Measurements from ENCODE around the gene PPP5C.
"Not testable (repeated sequence)": the region's sequence is repeated elsewhere in the genome, so short reads cannot be mapped to it uniquely, and the experiment has no call there.

The PPP5C gene

GRCh38 chr19:46386151-46386550 is 39.3 kb downstream of the PPP5C start:
- no peak for DNase-seq (ENCODE audit: low read depth in 2 of 2)

DNA sequence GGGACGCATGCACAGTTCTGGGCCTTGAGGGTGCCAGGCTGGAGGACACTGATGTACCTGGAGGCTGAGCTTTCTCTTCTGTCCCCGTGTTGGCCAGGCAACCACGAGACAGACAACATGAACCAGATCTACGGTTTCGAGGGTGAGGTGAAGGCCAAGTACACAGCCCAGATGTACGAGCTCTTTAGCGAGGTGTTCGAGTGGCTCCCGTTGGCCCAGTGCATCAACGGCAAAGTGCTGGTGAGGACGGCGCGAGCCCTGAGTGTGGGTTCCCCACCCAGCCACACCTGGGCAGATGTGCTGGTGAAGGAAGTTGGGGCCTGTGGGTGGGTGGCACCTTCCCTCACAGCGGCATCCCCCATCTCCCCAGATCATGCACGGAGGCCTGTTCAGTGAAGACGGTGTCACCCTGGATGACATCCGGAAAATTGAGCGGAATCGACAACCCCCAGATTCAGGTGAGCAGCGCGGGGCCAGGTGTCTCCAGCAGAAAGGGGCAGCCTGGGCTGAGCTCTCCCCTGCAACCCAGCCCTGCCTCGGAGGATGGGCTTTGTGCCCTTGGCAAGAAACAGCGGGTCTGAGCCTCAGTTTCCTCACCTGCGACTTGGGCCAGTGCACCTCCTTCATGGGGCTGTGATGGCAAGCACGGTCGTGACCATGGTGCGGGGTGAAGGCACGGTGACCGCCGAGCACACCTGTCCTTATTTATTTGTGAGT is 40.3 kb downstream of the PPP5C start:
- no peak for DNase-seq (ENCODE audit: low read depth in 2 of 2)

DNA sequence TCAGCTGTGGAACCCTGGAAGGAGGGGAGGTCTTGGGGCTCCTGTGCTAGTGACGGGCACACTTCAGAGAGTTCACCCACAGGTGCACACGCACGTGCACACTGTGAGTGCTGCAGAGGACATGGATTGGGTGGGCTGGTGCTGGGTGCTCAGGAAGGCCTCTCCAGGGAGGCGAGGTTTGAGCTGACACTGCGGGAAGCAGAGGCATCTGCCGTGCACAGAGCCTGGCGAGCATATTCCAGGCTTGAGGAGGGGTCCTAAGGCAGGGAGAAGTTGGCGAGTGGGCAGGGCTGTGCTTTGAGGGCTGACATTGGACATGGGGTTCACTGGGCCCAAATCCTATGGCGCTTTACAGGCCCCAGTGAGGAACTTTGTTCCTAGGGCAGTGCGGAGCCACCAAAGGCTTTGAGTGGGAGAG is 40.8 kb downstream of the PPP5C start:
- no peak for DNase-seq (ENCODE audit: low read depth in 2 of 2)

DNA sequence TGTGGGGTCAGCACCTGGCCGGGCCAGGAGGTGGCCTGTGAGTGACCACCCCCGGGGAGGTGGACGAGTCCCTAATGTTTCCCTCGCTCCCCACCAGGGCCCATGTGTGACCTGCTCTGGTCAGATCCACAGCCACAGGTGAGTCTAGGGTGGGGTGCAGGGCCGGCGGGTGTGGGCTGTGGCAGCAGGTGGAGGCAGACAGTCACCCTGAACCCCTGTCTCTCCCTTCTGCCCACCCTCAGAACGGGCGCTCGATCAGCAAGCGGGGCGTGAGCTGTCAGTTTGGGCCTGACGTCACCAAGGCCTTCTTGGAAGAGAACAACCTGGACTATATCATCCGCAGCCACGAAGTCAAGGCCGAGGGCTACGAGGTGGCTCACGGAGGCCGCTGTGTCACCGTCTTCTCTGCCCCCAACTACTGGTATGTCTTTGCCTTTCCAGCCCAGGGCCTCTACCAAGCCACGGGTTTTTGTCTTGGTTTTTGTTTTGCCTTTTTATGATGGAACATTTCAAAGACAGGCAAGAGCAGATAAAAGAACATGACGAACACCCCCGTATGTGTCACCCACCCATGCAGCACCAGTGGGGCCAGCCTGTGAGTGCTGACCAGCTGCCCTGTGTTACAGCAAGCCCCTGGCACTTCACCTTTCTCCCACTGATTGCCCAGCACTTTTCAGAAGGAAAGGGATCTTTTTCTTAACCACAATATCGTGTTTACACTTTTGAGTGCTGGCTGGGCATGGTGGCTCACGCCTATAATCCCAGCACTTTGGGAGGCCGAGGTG is 41.6 kb downstream of the PPP5C start:
- no peak for DNase-seq (ENCODE audit: low read depth in 2 of 2)

- DNase-seq (ENCODE audit: low read depth in 2 of 2), result no peak
Measured at GRCh38 chr19:46390121-46390858, 43.4 kb downstream of the PPP5C start.

DNA sequence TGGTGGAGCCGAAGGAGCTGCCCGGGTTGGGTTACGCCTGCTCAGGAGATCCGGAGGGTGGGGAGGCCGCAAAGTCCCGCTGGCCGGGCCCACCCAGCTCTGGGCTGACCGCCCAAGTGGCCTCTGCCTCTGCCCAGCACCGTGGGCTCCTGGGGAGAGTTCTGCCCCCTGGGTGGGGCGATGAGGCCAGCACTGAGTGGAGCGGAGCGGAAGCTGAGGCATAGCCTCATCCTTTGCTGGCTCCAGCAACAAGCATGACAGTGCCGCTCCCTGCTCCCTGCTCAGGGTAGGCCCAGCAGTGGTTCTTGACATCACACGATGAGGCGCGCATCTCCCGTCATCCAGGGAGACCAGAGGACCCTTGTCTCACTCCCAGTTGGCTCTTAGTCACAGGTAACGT is 44.0 kb downstream of the PPP5C start:
- DNase-seq (ENCODE audit: low read depth in 2 of 2), result no peak

DNA sequence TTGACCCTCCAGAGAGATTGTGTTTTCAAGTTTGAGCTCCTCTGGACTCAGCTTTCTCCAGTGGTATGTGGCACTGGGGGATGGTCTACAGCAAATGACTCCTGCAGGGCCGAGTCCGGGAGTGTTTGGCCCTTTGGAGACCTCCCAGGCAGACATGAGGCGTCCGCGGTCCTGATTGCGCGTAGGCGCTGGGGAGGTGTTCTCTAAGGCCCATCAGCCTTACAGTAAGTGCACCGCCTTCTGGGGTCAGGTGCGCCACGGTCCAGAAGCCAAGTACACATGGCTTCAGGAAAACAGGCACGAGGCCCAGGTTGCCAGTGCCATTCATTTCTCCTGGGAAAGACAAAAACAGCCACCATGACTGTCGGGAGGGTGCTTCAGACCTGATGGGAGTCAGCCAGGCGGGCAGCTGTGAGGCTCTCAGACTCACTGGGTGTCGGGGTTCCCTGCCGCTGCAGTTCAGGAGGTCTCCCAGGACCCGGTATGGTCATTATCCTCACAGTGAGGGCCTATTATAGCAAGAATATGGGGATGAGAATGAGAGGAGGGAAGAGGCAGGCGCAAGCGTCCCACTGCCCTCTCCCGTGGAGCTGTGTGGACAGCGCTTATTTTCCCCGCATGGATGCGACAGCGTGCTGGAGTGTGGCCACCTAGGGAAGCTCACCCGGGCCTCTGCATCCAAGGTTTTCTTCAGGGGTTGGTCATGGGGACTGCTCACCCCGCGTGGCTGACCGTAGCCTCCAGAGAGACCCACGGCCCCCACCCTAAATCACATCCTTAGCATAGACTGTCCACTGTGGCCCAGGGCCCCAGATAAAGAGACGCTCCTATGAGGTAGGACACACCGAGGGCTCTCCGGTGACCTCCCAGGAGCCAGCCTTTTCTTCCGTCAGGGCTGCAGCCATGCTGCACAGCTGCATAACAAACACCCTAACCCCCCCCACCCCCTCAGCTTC is 44.7 kb downstream of the PPP5C start:
- DNase-seq (ENCODE audit: low read depth in 2 of 2), result no peak

DNA sequence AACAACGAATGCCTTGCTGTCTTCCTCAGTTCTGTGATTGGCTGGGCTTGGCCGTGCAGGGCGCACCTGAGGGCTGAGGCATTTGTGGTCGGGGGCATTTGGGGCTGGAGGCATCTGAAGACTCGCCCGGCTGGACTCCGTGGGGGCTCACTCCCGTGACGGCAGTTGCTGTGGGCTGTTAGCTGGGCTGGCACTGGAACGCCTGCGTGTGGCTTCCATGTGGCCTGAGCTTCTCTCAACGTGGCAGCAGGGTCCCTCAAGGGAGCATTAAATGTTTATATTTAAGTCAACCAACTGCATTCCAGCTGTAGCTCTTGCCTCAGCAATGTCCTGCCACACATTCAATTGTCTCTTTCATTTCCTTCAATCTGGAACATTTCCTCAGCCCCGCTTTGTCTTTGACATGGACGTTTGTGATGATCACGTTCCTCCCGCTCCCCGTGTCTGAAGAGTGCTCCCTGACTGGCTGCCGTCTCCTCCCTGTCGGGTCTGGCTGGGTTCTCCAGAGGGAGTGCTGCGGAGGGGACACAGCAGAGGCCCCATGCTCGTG is 45.4 kb downstream of the PPP5C start:
- DNase-seq (ENCODE audit: low read depth in 2 of 2), result no peak

DNA sequence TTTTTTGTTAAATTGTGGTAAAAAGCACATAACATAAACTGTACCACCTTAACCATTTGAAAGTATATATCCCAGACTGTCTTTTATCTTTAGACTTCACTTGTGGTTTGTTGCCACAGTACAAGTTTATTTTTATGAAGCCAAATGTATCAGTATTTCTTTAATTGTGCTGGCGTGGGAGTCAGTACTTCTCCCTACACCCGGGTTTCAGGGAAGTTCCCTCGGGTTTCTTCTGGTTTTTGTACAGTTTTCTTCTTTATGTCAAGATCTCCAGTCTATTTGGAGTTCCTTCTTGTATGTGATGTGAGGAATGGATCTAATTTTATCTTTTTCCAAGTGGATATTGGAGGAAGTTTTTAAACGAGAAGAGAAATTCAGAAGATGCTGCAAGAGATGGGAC is 46.0 kb downstream of the PPP5C start:
- no peak for DNase-seq (ENCODE audit: low read depth in 2 of 2)

- DNase-seq (ENCODE audit: low read depth in 2 of 2), result no peak
Measured at GRCh38 chr19:46393456-46394401, 46.8 kb downstream of the PPP5C start.

DNA sequence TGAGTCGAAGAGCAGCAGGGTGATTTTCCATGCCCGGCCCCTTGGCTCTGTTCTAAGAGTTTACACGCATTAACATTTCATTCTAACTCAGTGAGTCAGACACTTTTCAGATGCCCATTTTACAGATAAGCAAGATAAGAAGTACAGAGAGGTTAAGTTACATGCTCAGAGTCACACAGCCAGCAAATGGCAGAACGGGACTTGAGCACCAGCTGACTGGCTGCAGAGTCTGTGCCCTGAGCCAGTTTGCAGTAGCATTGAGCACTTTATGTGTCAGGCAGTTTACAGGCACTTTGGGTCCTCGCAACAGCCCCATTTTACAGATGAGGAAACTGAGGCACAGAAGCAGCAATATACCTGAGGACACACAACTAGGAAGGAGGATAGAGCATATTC is 47.5 kb downstream of the PPP5C start:
- no peak for DNase-seq (ENCODE audit: low read depth in 2 of 2)

DNA sequence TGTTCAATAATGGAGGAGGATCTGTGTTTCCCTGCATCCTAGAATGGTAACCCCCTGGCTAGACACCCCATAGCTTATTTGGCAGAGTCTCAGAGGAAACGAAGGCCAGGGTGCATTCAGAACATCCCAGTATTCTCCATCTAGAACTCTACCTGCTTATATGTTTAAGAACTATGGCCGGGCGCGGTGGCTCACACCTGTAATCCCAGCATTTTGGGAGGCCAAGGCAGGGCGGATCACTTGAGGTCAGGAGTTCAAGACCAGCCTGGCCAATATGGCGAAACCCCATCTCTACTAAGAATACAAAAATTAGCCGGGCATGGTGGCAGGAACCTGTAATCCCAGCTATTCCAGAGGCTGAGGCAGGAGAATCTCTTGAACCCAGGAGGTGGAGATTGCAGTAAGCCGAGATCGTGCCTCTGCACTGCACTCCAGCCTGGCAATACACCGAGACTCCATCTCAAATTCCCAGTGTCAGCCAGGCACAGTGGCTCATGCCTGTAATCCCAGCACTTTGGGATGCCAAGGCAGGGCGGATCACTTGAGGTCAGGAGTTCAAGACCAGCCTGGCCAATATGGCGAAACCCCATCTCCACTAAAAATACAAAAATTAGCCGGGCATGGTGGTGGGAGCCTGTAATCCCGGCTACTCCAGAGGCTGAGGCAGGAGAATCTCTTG is 51.1 kb downstream of the PPP5C start:
- not testable (repeated sequence) for DNase-seq (ENCODE audit: low read depth in 2 of 2)

DNA sequence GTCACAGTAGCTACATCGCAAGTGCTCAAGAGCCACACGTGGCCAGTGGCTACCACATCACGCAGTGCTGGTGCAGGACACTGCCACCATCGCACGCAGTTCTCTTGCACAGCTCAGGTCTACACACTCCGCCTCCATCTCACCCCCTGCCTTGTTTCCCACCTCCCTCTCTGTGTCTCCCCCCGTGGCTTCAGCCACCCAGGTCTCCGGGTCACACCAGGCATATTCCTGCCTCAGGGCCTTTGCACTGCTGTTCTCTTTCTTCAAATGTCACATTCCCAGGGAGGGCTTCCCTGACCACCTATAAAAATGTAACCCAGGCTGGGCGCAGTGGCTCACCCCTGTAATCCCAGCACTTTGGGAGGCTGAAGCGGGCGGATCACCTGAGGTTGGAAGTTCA is 55.8 kb downstream of the PPP5C start:
- DNase-seq (ENCODE audit: low read depth in 2 of 2), result no peak

DNA sequence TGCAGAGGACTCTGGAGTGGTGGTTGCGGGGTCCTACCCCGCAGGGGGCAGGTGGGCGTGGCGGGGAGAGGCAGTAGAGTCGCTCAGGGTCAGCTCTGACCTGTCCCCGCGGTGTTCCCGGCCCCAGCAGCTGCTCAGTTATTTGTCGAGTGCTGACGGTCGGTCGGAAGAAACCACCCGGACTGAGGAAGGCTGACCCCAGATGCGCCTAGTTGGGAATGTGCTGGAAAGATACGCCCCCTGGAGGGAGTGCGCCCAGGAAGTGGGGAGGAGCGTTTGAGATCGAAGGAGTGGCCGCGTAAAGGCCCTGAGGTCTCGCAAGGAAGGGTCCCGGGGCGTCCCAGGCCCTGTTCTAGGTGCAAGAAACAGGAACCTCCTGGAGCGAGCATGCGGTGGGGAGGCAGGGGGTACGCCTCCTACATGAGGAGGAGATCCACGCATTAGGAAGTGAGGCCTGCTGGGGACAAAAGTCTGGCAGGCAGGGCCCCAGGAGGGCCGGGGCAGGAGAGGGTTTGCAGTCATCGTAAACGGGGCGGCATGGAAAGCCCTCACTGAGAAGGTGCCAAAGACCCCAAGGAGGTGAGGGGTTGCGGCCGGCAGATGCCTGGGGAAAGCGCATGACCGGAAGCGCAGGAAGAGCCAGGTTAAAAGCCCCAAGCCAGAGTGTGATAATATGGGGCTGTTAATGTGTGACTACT is 57.3 kb downstream of the PPP5C start:
- DNase-seq (ENCODE audit: low read depth in 2 of 2), result no peak

DNA sequence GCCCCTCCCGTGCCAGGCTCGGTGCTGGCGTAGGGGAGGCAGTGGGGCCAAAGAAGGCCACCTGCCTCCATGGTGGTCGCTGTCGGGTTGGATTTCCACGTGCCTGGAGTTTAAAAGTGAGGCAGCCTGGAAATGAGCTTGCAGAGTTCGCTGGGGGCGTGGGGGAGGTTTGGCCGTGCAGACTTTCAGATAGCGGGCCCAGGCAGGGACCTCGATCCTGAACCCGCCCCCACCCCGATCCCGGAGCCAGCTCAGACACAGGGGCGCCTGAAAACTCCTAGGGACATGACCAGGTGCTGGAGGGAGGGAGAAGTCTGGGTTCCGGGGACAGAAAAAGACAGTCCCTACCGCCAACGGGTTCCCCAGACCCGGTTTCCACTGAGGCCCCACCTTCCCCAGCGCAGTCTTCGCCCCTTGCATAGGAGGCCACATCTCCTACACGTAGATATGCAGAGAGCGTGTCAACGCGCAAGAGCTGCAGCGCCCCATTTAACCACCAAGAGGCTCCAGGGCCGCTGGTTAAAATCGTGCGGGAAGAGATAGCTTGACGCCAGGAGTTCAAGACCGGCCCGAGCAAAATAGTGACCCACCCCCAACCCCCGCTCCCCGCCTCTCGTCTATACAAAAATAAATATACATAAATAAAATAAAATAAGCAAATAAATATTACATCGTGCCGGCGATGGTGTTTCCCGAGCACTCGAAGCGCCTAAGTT is 58.0 kb downstream of the PPP5C start:
- DNase-seq (ENCODE audit: low read depth in 2 of 2), result no peak

GRCh38 chr19:46406976-46407375 is 60.1 kb downstream of the PPP5C start:
- no peak for DNase-seq (ENCODE audit: low read depth in 2 of 2)

- DNase-seq (ENCODE audit: low read depth in 2 of 2), result no peak
Measured at GRCh38 chr19:46407856-46408663, 61.2 kb downstream of the PPP5C start.

Data from activated CD4-positive, alpha-beta T cell treated with anti-CD3 and anti-CD28 coated beads for 24 hours (primary cell).